NCI-H1092 treated with DMSO at 0.1 percent for 48 hours (cell line): ENCODE results near the gene PRSS58.

Source experiments
- DNase-seq: peaks from one replicate; lab custom pipeline; 2025; lab: John Stamatoyannopoulos, UW

The PRSS58 gene, protein sequence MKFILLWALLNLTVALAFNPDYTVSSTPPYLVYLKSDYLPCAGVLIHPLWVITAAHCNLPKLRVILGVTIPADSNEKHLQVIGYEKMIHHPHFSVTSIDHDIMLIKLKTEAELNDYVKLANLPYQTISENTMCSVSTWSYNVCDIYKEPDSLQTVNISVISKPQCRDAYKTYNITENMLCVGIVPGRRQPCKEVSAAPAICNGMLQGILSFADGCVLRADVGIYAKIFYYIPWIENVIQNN

GRCh38 chr7:142257958-142258357 is at the start of gene PRSS58:
TSS of gene PRSS58 (minus strand) at chr7:142258058. CDS start at chr7:142257707, 351 bp downstream.
- DNase-seq, result no peak

GRCh38 chr7:142307246-142307900 is 49.5 kb upstream of the PRSS58 start:
- no peak for DNase-seq

GRCh38 chr7:142303650-142304049 is 45.8 kb upstream of the PRSS58 start:
- no peak for DNase-seq

DNA sequence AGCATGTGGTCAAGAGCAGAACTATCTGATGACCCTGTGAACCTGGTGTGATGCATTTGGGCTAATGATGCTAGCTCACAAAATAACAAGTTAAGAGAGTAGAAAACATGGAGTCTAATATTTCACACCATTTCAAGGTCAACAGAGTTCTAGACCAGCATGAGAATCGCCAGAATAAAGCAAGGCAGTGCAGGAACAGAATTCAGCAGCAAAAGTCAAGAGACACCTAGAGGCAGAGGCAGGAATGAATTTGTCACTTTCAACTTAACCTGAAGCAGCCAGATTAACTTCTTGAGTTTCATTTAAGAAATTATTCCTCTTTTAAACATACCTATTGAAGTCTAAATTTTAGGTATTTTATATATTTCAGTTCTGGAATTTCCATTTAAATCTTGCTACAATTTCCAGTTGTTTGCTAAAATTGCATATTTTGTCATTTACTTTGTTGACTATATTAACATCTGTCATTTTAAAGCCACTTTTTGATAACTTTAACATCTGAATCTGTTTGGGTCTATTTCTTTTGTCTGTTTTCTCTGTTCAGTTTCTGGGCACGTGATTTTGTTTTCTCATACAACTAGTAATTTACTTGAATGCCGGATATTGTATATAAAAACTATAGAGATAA is 44.2 kb upstream of the PRSS58 start:
- peak; percentile 9 for DNase-seq

DNA sequence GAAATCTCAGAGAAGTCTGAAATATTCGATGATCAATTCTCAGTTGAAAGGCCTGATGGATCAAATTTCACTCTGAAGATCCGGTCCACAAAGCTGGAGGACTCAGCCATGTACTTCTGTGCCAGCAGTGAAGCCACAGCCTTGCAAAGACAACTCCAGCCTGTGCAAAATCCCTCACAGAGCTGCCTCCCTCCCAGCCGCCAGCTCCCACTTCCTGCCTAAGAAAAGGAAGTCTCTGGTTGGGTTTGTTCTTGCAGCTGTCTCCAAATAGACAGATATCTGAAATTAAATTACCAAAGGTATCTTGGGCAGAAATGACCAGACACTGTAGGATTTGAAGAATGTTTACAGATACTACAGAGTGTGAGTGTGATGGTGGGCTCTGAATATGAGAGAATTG is 43.4 kb upstream of the PRSS58 start:
- no peak for DNase-seq

GRCh38 chr7:142300689-142301088 is 42.8 kb upstream of the PRSS58 start:
- no peak for DNase-seq

DNA sequence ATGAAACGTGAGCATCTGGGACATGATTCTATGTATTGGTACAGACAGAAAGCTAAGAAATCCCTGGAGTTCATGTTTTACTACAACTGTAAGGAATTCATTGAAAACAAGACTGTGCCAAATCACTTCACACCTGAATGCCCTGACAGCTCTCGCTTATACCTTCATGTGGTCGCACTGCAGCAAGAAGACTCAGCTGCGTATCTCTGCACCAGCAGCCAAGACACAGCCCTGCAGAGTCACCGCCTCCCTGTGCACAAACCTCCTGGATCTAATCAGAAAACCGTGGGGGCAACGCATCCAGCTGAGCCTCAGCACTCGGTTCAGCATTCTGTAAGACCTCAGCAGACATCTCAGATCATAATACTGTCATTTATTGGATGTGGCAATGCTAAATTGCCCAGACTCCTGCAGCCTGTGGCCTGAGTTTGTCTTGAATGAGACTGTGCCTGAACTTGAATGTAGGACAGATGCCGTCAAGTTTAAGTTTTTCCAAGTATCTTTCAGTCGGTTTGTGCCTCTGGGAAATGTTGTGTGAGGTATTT is 41.5 kb upstream of the PRSS58 start:
- no peak for DNase-seq

DNA sequence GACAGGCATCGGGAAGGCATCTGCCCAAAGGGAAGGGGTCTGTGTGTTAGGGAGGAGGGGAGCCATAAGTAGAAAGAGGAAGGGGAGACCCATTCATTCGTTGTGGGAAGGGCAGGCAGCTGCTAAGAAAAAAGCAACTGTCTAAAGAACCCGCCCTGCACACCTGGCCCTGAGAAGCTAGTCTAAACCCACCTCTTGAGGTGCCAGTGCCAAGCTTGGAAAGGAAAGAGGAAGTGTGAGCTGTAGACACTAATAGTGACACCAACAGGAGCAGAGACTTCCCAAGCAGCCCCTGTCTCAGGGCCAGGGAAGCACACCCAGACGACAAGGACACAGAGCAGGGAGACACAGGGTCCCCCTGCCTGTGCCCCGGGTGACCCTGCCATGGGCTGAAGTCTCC is 40.8 kb upstream of the PRSS58 start:
- DNase-seq, result no peak

- DNase-seq, result no peak
Observed at GRCh38 chr7:142298009-142298408, 40.2 kb upstream of the PRSS58 start.

GRCh38 chr7:142280263-142280662 is 22.4 kb upstream of the PRSS58 start:
- DNase-seq, result no peak

- DNase-seq, result no peak
Observed at GRCh38 chr7:142279601-142280000, 21.7 kb upstream of the PRSS58 start.

GRCh38 chr7:142275028-142275427 is 17.2 kb upstream of the PRSS58 start:
- DNase-seq, result no peak

GRCh38 chr7:142272841-142273240 is 15.0 kb upstream of the PRSS58 start:
- no peak for DNase-seq

GRCh38 chr7:142263598-142264380 is 5.9 kb upstream of the PRSS58 start:
- DNase-seq, result no peak

- no peak for DNase-seq
Observed at GRCh38 chr7:142250705-142251104, 7.2 kb downstream of the PRSS58 start.

DNA sequence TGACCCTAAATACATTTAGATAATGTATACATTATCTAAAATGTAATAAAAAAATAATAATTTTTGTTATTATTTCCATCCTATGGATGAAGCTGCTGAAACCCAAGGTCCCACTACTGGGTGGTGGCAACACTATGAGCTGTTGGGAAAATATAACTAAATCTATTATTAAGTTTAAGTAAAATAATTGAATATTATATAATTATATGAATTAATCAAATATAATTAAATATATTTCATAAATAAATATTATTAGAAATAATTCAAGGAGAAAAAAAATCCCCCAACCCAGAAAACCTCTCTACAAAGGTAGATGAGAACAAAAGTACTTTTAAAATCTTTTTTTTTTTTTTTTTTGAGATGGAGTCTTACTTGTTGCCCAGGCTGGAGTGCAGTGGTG is 7.9 kb downstream of the PRSS58 start:
- DNase-seq, result no peak

- no peak for DNase-seq
Observed at GRCh38 chr7:142248166-142249160, 9.4 kb downstream of the PRSS58 start.

- no peak for DNase-seq
Observed at GRCh38 chr7:142243823-142244222, 14.0 kb downstream of the PRSS58 start.

GRCh38 chr7:142240546-142240945 is 17.3 kb downstream of the PRSS58 start:
- DNase-seq, result no peak

DNA sequence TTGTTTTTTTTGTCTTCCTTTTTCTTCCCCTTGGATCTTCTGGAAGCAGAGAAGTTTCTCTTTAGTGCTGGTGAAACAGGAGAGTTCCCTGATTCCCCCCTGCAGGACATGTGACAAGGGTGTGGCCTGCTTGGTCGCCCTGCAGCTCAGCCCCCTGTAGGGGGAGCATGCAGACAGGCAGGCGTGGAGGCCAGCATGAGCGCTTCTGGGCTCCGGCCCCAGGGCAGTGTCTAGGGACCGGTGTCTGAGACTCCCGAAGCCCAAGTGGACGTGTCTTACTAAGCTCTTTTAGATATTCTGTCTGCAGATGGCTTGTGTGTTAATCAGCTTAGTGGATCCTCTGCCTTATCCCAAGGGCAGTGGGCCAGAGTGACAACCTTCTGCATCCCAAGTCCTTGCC is 26.1 kb downstream of the PRSS58 start:
- no peak for DNase-seq

- DNase-seq, result no peak
Observed at GRCh38 chr7:142228537-142229104, 29.2 kb downstream of the PRSS58 start.
